ENCODE measurements around the gene FCHSD2.

FCHSD2 gene

DNA sequence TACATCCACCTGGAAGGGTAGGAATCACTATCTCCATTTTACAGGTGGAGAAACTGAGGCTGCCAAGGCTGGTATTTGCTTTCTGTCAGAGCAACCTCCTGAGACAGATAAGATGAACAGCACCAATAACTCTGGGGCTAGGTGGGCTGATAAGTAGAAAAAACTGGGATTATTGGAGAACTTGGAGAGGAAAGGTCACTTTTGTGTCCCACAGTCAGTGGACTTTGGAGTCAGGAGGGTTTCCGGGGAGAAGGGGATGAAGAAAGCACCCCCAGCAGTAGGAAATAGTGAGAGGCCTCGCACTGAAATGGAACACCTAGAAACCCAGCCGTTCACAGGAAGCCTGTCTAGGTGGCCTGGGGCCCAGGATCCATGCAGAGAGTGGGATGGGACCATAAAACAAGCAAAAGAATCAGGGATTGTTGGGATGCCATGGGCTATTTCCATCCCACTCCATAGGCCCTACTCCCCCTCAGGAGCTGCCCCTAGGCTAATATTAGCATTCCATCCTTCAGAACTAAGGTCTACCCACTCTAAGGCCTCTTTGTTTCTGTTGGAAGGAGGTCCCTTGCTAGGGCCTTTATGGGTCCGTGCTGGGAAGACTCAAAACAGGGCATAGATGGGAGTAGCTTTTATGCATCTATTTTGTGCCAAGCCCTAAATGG lies 31.0 kb upstream of the FCHSD2 start:
- no peak for DNase-seq (ENCODE audit: low spot score)

DNA sequence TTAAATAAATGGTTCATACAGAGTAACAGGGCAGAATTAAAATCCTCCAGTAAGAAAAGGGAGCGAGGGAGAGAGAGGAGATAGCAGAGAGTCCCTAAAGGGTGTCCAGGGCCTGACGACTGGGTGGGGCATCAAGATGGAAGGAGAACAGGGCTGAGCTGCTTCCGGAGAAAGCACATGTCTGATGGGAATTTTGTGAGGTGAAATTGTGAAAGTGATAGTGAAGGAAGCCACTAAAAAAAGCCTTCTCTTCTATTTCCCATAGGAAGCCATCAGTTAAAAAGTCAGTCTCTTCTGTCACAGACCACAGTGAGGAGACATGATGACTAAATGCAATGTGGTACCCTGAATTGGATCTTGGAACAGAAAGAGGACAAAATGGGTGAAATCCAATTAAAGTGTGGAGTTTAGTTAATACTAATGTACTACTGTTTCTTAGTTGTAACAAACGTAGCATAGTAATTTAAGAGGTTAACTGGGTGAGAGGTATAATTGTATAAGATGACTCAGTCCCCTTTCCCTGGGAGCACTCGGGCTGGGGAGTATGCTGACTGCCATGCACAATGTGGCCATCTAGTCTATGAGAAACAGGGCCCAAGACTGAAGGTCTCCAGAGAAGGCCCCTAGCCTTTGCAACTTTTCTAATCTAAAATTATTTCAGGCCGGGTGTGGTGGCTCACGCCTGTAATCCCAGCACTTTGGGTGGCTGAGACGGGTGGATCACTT lies 29.5 kb upstream of the FCHSD2 start:
- no peak for DNase-seq (ENCODE audit: low spot score)

DNA sequence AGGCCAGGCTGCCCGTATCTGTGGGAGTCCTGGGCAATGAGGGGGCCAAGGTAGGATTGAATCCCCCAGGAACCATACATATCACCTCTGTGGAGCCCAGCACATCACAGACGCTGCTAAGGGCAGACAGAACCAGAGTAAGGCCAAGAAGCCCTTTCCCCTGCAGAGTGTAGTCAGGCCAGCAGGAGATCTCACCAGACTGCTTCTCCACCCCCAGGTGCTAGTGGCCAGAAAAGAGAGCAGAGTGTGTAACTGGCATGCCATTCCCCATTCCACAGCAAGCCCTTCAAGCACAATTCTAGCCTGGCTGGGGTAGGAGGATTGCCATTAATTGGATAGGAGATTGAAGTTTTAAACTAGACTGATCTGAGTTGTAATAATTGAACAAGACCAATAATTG lies 28.0 kb upstream of the FCHSD2 start:
- DNase-seq (ENCODE audit: low spot score): no peak

DNA sequence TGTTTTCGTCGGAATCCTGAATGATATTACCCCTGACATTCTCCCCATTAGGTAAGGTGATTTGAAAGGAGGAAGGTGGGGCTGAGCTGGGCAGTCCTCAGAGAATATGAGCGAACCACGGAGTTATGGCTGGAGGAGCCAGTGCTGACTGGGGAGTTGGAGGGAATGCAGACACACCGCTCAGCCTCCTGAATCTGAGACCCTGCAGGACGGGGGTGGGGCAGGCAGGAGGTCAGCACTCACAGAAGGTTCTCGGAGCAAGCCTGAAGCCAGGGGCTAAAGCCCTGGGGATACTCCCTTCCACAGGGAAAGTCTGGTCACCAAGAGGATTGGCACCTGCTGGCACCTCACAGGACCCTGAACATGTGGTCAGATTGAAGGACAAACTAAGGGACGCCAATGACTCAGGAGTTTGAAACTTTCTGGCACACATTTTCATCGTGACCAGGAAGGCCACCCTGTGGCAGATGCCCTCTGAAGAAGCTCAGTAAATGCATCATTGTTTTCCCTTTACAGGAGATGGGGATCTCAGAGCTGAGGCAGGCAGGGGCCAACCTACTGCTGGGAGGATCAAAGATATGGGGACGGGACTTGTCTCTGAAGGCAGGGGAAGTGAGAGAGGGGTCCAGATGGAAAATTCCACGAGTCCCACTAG lies 26.9 kb upstream of the FCHSD2 start:
- no peak for DNase-seq (ENCODE audit: low spot score)

DNA sequence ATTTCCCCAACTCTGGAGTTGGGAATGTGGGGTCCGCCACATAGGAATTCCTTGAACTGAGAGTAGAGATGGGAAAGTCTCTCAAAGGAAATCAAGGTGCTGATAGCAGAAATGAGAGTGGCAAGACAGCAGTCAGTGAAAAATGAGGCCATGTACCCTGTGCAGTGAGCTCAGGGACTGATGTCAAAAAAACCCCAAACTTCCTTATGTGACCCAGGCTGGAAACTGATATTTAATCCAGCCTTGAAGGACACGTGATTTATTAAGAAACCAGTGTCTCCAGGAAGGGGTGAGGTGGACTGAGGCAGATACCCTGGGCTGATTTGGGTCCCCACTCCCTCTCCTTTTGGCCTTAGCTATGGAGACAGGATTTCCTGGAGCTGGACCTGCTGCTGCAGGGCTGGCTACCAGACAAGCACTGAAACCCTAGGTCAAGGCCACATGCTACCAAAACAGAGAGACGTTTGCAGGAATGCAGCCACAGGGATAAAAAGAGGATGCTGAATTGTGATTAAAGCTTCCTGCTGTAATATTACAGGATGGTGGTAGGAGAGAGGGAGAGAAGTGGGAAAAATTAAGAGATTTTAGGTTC lies 25.3 kb upstream of the FCHSD2 start:
- no peak for DNase-seq (ENCODE audit: low spot score)

DNA sequence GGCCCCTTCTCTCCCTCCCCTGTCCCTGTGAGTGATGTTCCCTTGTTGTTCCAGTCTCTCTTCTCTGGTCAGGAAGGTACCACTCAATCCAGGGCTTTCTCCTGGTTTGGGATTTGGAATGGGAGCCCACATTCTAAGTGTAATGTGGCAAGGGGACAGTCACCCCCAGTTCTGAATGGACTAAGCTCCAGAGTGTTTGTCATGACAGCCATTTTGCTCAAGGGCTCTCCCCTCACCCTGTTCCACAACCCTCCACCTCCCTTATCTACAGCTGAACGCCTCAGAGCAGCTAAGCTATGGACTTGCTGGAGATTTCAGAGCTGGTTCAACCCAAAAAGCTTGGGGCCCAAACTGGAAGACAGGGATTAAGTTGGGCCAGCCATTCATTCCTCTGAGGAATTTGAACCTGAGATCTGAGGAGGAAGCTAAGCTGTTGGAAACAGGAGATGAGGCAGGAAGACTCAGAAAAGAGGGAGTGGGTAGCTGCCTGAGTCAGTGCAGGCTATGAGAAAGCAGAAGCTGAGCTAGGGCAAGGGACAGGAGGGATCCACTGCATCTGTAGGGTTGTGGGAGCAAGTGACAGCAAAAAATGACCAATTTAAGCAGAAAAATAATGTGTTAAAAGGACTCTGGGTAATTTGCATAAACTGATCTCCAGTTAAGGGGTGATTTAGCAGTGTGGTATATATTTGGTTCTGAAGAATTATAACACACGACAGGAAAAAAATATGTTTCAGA lies 22.9 kb upstream of the FCHSD2 start:
- no peak for DNase-seq (ENCODE audit: low spot score)

DNA sequence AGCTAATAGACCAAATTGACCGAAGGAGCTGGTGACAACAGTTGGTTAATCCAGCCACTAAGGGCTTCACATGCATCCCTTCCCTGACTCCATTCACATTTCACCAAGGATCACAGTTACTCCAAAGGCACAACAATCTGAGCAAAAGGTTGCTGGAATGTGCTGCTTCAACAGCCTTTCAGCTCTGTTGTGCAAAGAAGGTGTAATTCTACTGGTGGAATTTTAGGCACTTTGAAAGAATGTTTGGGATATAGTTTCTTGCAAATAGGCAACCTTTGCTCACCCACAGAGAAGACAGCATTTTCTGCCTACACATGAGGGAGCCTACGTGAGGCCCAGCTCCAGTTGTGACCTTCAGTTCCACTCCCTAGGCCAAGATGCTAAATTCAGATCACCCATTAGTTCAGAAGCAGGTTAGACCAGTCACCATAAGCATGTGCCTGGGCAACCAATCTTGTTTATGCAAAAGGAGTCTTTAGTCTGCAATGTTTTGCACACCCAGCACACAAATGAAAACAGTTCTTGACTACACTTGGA lies 21.6 kb upstream of the FCHSD2 start:
- DNase-seq (ENCODE audit: low spot score): no peak

DNA sequence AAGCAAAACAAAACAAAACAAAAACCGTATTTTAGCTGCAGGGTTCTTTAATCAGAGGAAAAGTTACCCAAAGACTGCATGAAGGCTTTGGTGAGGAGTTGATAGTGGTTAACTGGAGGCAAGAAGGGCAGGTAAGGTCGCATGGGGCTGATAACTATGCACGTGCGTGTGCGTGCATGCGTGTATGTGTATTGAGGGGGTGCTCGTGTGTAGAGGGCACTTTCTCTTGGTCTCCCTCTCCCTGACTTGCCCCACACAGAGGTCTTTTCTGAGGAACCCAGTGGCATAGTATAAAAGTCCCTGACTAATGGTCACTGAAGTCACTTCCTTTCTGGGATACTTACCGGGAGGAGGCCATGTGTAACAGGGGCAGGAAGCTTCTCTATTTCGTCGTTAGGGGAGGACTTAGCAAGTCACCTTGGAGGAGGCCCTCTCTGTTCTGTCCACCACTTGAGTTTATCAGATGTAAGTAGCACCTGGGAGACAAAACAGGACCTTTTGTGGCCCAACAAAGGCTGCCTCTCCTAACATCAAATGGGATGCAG lies 20.1 kb upstream of the FCHSD2 start:
- DNase-seq (ENCODE audit: low spot score): no peak

DNA sequence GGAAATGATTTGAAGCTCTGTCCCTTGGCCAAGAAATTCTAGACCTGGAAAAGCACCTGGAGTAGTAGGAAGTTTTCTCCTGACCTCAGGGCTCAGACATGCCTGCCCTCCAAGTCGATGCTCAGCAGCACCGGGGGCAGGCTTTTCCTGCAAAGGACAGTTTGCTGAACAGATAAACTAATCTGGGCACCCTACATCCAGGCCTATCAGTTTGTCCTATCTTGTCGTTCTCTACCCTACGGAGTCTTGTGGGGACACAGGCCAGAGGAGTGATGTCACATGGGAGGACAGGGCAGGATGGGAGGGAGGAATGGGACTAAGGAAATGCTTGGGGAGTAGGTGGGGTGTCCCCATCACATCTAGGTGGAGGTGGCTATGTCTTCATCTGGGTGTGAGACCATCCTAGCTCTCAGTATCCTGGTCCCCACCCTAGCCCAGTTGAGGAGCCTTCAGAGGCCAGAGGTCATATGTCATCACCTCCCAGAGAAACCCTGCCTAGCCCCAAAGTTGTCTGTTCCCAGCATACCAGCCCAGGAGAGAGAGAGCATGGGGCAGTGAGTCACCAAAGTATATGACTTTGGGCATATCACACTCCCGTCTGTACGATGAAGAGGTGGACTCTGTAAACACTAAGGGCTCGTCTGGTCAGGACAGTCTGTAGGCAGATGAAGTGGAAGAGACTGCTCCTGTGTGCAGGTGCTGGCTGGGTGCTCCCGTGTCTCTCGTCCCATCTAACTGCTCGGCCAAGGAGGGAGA lies 18.1 kb upstream of the FCHSD2 start:
- no peak for DNase-seq (ENCODE audit: low spot score)

DNA sequence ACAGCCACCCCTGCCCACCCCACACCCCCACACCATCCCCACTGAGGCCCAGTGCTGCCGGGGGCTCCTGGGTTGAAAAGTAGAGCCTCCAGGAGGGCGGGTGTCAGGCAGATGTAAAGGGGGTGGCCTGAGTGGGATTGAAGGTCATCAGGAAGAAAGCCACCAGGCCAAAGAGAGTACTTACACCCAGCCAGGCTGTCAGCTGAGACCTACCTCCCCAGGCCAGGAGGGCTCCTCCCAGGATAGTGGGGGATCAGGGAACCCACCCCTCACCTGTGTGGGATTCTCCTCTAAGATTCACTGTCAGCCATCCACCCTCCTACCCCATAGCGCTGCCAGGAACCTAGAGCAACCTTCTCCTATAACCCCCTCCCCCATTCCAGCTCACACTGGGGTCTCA lies 17.2 kb upstream of the FCHSD2 start:
- DNase-seq (ENCODE audit: low spot score): no peak

DNA sequence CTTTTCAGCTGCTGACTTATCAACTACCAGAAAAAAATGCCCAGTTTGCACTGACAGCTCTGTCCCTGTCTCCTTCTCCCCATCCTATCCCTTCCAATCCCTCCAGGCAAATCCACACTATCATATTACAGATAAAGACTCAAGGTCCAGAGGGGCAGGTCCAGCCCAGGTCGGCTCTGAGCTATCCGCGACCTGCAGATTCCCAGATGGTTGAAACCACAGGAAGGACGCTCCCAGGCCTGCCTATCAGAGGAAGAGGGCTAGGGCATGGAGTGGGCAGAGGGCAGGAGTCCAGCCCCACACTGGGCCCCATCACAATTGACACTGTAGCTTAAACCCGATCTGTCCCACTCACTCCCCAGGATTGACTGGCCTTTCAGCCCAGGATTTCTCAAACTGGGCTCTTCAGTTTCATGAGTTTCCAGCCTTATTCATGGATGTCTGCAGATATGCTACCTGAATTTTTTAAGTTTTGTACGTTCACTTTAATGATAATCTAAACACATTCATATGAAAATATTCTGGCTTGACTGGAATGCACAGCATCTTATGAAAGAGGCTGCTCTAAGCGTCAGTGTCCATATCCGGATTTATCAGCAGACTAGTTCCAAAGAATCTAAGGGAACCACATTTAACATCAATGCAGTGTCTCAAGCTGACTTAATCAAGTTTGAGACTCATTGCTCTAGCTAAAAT lies 16.4 kb upstream of the FCHSD2 start:
- peak; percentile 68 for DNase-seq (ENCODE audit: low spot score)

DNA sequence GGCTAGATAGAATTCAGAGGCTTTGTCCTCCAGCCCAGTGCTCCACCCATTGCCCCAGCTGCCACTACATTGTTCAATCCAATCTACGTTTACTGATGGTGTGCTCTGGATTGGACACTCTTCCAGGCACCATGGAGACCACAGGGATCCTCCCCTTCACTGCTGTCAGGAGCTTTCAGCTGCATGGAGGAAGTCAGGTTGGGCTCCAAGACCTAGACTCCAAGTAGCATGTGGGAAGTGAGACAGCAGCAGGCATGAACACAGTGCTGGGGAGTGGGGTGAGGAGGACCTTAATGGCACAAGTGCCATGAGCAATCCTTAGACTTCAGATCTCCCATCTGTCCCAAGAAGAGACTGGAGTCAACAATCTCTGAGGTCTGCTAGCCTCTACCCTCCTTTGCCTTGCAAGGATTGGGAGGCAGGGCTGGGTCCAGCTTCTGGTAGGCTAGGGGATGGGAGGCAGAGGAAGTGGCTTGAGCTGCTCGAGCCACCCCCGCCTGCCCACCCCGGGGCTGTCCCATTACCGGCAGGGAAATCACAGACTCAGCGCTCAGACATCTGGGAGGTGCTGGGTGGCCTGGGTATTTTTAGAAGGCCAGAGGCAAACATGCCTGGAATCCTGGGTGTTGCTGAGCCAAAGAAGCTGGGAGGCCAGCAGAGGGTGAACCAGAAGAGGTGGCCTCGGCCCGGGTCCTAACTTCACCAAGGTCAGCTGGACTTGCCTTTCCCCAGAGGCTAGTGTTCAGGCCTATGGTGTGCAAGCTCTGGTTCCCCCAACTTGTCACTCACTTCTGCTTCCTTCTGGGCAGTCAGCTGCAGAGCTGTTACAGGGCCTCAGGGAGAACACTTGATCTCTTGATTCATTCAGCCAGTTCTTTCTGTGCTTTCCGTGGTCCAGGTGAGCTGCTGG lies 15.2 kb upstream of the FCHSD2 start:
- peak; percentile 89 for DNase-seq (ENCODE audit: low spot score)

DNA sequence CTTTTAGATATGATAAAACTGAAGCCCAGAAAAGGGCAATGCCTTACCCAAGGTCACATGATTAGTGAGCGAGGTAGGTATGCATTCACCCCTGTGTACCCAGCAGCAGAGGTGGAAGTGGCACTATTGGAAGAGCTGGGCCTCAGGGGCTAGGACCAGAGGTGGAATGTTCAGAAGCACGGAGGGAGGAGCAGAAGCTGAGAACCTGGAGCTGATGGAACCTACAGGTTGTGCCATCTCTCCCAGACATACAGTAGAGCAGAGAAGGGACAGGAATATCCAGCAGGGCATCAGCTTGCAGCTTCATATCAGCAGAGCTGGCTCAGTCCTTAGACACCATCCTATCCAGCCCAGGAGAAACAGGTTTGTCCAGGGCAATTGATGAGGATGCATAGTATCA lies 14.6 kb upstream of the FCHSD2 start:
- no peak for DNase-seq (ENCODE audit: low spot score)

DNA sequence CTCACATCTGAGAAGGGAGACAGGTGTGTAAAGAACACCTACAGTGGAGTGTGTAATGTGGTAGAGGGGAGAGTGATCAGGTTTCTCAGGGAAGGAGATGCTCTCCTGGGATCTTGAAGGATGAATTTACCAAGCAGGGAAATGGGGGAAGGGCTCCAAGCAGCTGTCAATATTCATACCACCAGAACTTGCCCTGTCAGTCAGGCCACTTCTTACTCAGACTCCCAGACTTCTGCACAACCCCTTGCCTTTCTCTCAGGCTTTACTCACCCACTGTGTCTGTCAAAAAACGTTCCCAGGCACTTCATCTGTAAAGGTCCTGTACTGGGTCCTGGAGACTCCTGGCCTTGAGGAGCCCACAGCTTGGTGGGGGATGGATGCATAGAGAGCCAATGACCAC lies 14.0 kb upstream of the FCHSD2 start:
- no peak for DNase-seq (ENCODE audit: low spot score)

DNA sequence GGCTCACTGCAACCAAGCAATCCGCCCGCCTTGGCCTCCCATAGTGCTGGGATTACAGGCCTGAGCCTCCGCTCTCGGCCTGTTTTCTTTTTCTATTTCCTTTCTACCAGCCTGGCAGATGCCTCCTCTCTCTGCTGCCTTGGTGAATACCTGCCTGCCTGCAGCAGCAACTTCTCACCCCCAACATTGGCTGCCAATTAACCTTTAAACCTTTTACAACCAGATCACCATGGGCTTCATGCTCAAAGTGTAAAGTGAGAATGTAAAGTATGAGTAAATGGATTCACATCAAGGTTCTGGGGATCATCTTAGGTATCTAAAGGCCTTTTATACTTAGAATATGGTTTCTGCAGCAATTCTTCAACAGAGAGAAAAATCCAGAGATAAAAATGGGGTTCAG lies 13.0 kb upstream of the FCHSD2 start:
- no peak for DNase-seq (ENCODE audit: low spot score)

DNA sequence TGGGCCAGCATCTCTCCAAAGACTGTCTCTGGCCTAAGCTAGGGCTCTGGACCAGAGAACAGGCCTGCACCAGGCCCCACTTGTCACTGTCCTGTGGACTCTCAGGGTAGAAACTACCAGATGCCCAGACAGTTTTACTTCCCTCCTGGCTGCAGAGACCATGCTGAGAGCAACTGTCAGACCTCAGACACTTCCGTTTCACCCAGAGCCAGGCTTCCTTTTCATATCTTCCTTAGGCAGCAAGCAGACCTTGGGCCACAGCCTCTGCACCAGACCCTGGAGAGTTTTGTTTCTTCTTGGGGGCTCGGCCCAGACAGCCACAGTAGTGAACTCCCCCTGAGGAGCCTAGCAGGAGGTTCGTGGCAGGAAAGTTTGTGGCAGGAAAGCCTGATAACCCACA lies 12.1 kb upstream of the FCHSD2 start:
- no peak for DNase-seq (ENCODE audit: low spot score)

DNA sequence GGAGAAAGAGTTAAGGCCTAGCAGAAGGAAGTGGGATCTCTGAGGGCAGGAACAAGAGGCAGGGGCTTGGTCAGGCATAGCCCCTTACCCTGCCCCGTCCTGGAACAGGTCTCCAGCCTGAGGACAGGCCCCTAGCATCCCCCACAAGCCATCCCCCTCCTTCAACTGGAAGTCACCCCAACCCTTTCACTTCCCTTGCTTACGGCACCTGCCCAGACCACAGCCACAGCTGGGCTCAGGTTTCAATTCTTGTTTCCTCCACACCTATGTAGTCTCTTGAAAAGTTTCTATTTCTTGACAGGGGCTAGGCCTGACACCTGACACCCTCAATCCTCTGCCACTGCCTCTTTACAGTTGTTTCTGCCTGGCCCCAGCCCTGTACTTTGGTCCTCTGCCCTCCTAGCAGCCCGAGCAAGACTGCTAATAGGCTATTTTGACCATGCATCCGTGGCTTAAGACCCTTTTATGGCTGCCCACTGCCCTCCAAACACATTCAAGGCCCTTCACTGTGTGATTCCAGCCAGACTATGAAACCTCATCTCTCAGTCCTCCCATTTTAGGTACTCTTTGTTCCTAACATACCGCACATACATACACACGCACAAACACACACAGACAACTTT lies 10.9 kb upstream of the FCHSD2 start:
- DNase-seq (ENCODE audit: low spot score): no peak

DNA sequence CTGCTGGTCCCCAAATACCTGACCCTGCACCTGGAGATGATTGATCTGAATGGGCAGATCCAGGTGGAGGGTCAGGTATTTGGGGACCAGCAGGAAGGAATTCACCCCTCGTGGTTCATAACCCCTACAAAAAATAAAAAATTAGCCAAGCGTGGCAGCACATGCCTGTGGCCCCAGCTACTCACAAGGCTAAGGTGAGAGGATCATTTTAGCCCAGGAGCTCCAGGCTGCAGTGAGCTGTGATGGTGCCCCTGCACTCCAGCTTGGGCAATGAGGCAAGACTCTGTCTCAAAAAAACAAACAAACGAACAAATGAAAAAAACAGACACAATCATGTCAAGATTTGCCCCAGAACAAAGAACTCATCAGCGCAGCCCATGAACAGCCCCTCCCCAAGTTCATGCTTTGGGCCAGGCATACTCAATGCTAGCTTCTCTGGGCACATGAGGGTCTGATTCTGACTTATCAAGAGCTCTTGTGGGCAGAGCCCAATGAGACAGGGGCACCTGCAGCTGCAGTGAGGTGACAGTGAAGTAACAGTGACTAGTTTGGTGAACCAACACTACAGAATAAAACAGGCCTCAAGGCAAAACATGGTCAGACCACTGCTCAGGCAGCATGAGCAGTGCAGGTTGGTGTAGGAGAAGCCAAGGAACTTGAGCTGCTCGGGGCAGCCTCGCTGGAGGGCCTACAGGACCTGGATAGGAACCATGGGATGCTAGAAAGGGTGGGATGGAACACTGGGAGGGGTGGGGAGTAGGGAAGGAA lies 10.2 kb upstream of the FCHSD2 start:
- DNase-seq (ENCODE audit: low spot score): no peak

Data from hepatic stellate cell (primary cell).